Tibial nerve (tissue), 4 donors: ENCODE results near the gene AQP12B. TPM values are rescaled to one million over a fixed set of nuclear protein-coding genes. Genes with fewer than 3 reads are reported as not detected.

ENCODE experiments used
- DNase-seq, 2 donors: peaks; one replicate each; pipeline ENCODE4 v3.0.0-alpha.2; 2019; ENCODE audit warnings: low spot score in 2 of 2
- H3K27ac ChIP-seq, 4 donors: fragments of 200-600 bp; sonication (generic) in 3 of 4; one replicate each; pipeline ENCODE4 v1.5.1; 2017 to 2019; ENCODE audit warnings: mild to moderate bottlenecking in 1 of 4
- H3K27me3 ChIP-seq, 2 donors: fragments of 200-600 bp; sonication (generic) in 1 of 2; one replicate each; pipeline versions ENCODE4 v1.5.1 to v1.6.0; 2017 to 2019
- H3K36me3 ChIP-seq, 3 donors: fragments of 200-600 bp; sonication (generic); one replicate each; pipeline ENCODE4 v1.5.1; 2018 to 2019
- H3K4me1 ChIP-seq, 4 donors: fragments of 200-600 bp; sonication (generic) in 3 of 4; one replicate each; pipeline ENCODE4 v1.5.1; 2017 to 2019
- H3K4me3 ChIP-seq, 4 donors: fragments of 200-600 bp; sonication (generic) in 3 of 4; one replicate each; pipeline ENCODE4 v1.5.1; 2017 to 2019; ENCODE audit warnings: mild to moderate bottlenecking in 1 of 4, moderate library complexity in 1 of 4
- H3K9me3 ChIP-seq, 4 donors: fragments of 200-600 bp; sonication (generic) in 3 of 4; one replicate each; pipeline ENCODE4 v1.5.1; 2017 to 2019
- CTCF ChIP-seq, 5 experiments: fragments of 200-600 bp in 3 of 5; fragments of 450-650 bp in 2 of 5; sonication (generic) in 3 of 5; IDR thresholded peaks; one replicate each; pipeline ENCODE4 v1.5.1; 2016 to 2019; ENCODE audit warnings: antibody characterized with exemption in 5 of 5, mild to moderate bottlenecking in 3 of 5, moderate library complexity in 2 of 5
- EP300 ChIP-seq, 2 donors: sonication (generic); formaldehyde crosslinking; IDR thresholded peaks; one replicate each; pipeline ENCODE4 v1.6.1; 2017; ENCODE audit warnings: antibody characterized with exemption in 2 of 2, mild to moderate bottlenecking in 1 of 2
- POLR2A ChIP-seq, 2 donors: fragments of 450-650 bp; IDR thresholded peaks; one replicate each; pipeline ENCODE4 v1.6.1; 2017; ENCODE audit warnings: antibody characterized with exemption in 2 of 2, mild to moderate bottlenecking in 2 of 2, moderate library complexity in 2 of 2
- WGBS, 2 donors: methylation state at CpG; one replicate each; pipeline ENCODE4 v1.1.5; 2018; 5-methylcytosine and 5-hydroxymethylcytosine counted together
- total RNA-seq, 4 donors: library from RNA; depleted of rRNA; stranded (reverse); fragments of >200 nt; gene quantifications; one replicate each; pipeline ENCODE4 v1.1.0, GENCODE V29; 2016

The AQP12B gene
- total RNA-seq, 4 donors from 2014 or later = 0.22 TPM; not detected in 3

GRCh38 chr2:240642061-240642805, 40.5 kb downstream of the AQP12B start:
- H3K27me3 ChIP-seq = peaks cover 0 to 49% of the 10 kb centered on the region in 2 donors
- 75 to 81% methylated on average over 18 to 33 of the region's 36 CpGs for WGBS, 2 donors
- no peak for DNase-seq

GRCh38 chr2:240640939-240641338, 41.7 kb downstream of the AQP12B start:
- peaks cover 0 to 38% of the 10 kb centered on the region in 2 donors for H3K27me3 ChIP-seq
- no peaks in the 10 kb centered on the region for H3K9me3 ChIP-seq
- 2 to 20% methylated on average over 12 to 14 of the region's 16 CpGs for WGBS, 2 donors
- no peak for TF ChIP-seq POLR2A (IDR thresholded peaks at IDR 0.05)
- TF ChIP-seq CTCF (IDR thresholded peaks at IDR 0.05) = no peak
- no peak for TF ChIP-seq EP300 (IDR thresholded peaks at IDR 0.05)
- no peak for DNase-seq
- no peaks in the 10 kb centered on the region for H3K36me3 ChIP-seq
- H3K4me1 ChIP-seq = peaks cover 0 to 28% (median 0%) of the 10 kb centered on the region in 4 donors
- no peak overlapping the region for H3K27ac ChIP-seq
- H3K4me3 ChIP-seq = no peak overlapping the region

More at GRCh38 chr2:240642061-240642805, 40.5 kb downstream of the AQP12B start:
- Histone ChIP-seq H3K27ac (no peak overlapping the region), H3K4me3 (no peak overlapping the region), H3K9me3 (no peaks in the 10 kb centered on the region), H3K4me1 (peaks cover 0 to 22% (median 0%) of the 10 kb centered on the region in 4 donors), H3K36me3 (no peaks in the 10 kb centered on the region)
- TF ChIP-seq POLR2A (IDR thresholded peaks at IDR 0.05) (no peak), CTCF (IDR thresholded peaks at IDR 0.05) (no peak), EP300 (IDR thresholded peaks at IDR 0.05) (no peak)

- DNase-seq = no peak
- H3K36me3 ChIP-seq = no peaks in the 10 kb centered on the region
- TF ChIP-seq EP300 (IDR thresholded peaks at IDR 0.05) (no peak), CTCF (IDR thresholded peaks at IDR 0.05) (no peak), POLR2A (IDR thresholded peaks at IDR 0.05) (no peak)
Observed at GRCh38 chr2:240639566-240639965, 43.1 kb downstream of the AQP12B start.

GRCh38 chr2:240638512-240639160, 44.0 kb downstream of the AQP12B start:
- H3K9me3 ChIP-seq = peaks cover 0 to 7% (median 0%) of the 10 kb centered on the region in 4 donors
- H3K27me3 ChIP-seq = peaks cover 0 to 18% of the 10 kb centered on the region in 2 donors
- H3K4me1 ChIP-seq = peaks cover 0 to 28% (median 0%) of the 10 kb centered on the region in 4 donors
- DNase-seq = peak in 1 of 2 donors; percentile 52
- no peak overlapping the region for H3K4me3 ChIP-seq
- peak overlapping the region in 1 of 4 donors; percentile 86 for H3K27ac ChIP-seq
- no peaks in the 10 kb centered on the region for H3K36me3 ChIP-seq
- 58% methylated on average over 18 of the region's 18 CpGs for WGBS, 2 donors
- TF ChIP-seq EP300 (IDR thresholded peaks at IDR 0.05) = peak in 1 of 2 donors; percentile 83
- TF ChIP-seq POLR2A (IDR thresholded peaks at IDR 0.05) = no peak

More at GRCh38 chr2:240639566-240639965, 43.1 kb downstream of the AQP12B start:
- 88 to 90% methylated on average over 18 of the region's 18 CpGs for WGBS, 2 donors
- no peaks in the 10 kb centered on the region for H3K9me3 ChIP-seq
- peaks cover 0 to 28% (median 0%) of the 10 kb centered on the region in 4 donors for H3K4me1 ChIP-seq
- no peak overlapping the region for H3K4me3 ChIP-seq
- peaks cover 0 to 25% of the 10 kb centered on the region in 2 donors for H3K27me3 ChIP-seq
- peak overlapping the region in 1 of 4 donors; percentile 85 for H3K27ac ChIP-seq

GRCh38 chr2:240637901-240638345, 44.8 kb downstream of the AQP12B start:
- TF ChIP-seq EP300 (IDR thresholded peaks at IDR 0.05) (no peak), CTCF (IDR thresholded peaks at IDR 0.05) (no peak), POLR2A (IDR thresholded peaks at IDR 0.05) (no peak)
- Histone ChIP-seq H3K27me3 (peaks cover 0 to 11% of the 10 kb centered on the region in 2 donors), H3K9me3 (peaks cover 0 to 12% (median 0%) of the 10 kb centered on the region in 4 donors), H3K36me3 (no peaks in the 10 kb centered on the region), H3K4me1 (peaks cover 0 to 28% (median 0%) of the 10 kb centered on the region in 4 donors), H3K27ac (peak overlapping the region in 1 of 4 donors; percentile 86), H3K4me3 (no peak overlapping the region)
- no peak for DNase-seq
- WGBS, 2 donors = 71% methylated on average over 6 to 8 of the region's 8 CpGs
